A375 (cell line): ENCODE data around the gene WDR13. TPM values are rescaled to one million over a fixed set of nuclear protein-coding genes. Genes with fewer than 3 reads are reported as not detected.

Experiments used
- small RNA-seq: library from RNA; depleted of rRNA; stranded (forward); fragments of <200 nt; gene quantifications from one replicate; pipeline ENCODE3, GENCODE V24; 2014
- total RNA-seq: library from RNA; depleted of rRNA; stranded (reverse); fragments of >200 nt; shearing (Covaris generic); gene quantifications from 2 replicates; pipeline ENCODE4 v1.2.3, GENCODE V29; 2014; rRNA removed

Gene WDR13
- 135 and 153 TPM in 2 replicates for total RNA-seq

GRCh38 chrX:48597353-48598264, at the start of gene WDR13:
Gene WDR13, plus strand, starts transcription at chrX:48597492. Its CDS starts 505 bp downstream, at chrX:48597997.

GRCh38 chrX:48574270-48575266, 22.7 kb upstream of the WDR13 start, which contains the start of gene RBM3:
Gene RBM3, plus strand, starts transcription at chrX:48574484. Its CDS starts 697 bp downstream, at chrX:48575181.

Small RNA genes within 50 kb of the gene (small RNA-seq; reads per million reads assigned to genes)
- gene MRPL32P1: not detected

Other genes starting within 250 kb of the WDR13 start
- not detected in 2 replicates for gene SSX3, start 240.8 kb upstream of the WDR13 start, total RNA-seq
- gene SSX4, start 214.0 kb upstream of the WDR13 start, total RNA-seq: 0.53 and 1.0 TPM in 2 replicates
- gene SSX4B, start 185.5 kb upstream of the WDR13 start, total RNA-seq: 0.53 and 1.0 TPM in 2 replicates
- not detected in 2 replicates for gene SLC38A5, start 127.2 kb upstream of the WDR13 start, total RNA-seq
- 115 and 124 TPM in 2 replicates for gene FTSJ1, start 121.3 kb upstream of the WDR13 start, total RNA-seq
- 19.4 and 26.6 TPM in 2 replicates for gene PORCN, start 88.5 kb upstream of the WDR13 start, total RNA-seq
- gene EBP, start 75.7 kb upstream of the WDR13 start, total RNA-seq: 115 and 136 TPM in 2 replicates
- gene TBC1D25, start 57.8 kb upstream of the WDR13 start, total RNA-seq: 8.8 and 13.6 TPM in 2 replicates
- 282 and 286 TPM in 2 replicates for gene RBM3, start 23.0 kb upstream of the WDR13 start, total RNA-seq
- gene WAS, start 86.3 kb downstream of the WDR13 start, total RNA-seq: 0.69 and 1.6 TPM in 2 replicates
- 24.2 and 24.8 TPM in 2 replicates for gene SUV39H1, start 99.2 kb downstream of the WDR13 start, total RNA-seq
- not detected in 2 replicates for gene GLOD5, start 164.3 kb downstream of the WDR13 start, total RNA-seq
- gene GATA1, start 189.1 kb downstream of the WDR13 start, total RNA-seq: not detected in 2 replicates
- 52.6 and 53.5 TPM in 2 replicates for gene HDAC6, start 204.6 kb downstream of the WDR13 start, total RNA-seq
- gene ERAS, start 229.0 kb downstream of the WDR13 start, total RNA-seq: not detected in 2 replicates
- gene PCSK1N, start 238.1 kb downstream of the WDR13 start, total RNA-seq: 0.94 and 2.3 TPM in 2 replicates